AG04450 (cell line): ENCODE results near the gene PTCH1. TPM values are rescaled to one million over a fixed set of nuclear protein-coding genes. Genes with fewer than 3 reads are reported as not detected.
A peak's percentile ranks its signal among the peaks of the same experiment; 100 is the strongest.

Experiments
- CTCF ChIA-PET: fragments of 300-600, 350-600 bp; formaldehyde crosslinking; extraction: SDS; loops from one replicate; lab custom pipeline; 2022; ENCODE audit warnings: antibody characterized with exemption, inconsistent platforms; lab: Charles Lee
- POLR2A ChIA-PET: fragments of 350-600 bp; formaldehyde crosslinking; extraction: SDS; loops from one replicate; lab custom pipeline; 2021; ENCODE audit warnings: antibody characterized with exemption, inconsistent platforms; lab: Yijun Ruan, JAX
- DNase-seq: peaks from one replicate; pipeline ENCODE4 v3.0.0-alpha.2; 2011; ENCODE audit warnings: low read depth, low spot score
- H3K27ac ChIP-seq: one replicate; pipeline ENCODE4 v1.5.1; 2012; ENCODE audit warnings: low read depth, low read length, control low read depth
- H3K27me3 ChIP-seq: one replicate; pipeline ENCODE4 v1.6.0; 2012; ENCODE audit warnings: low read length; ENCODE audit not compliant: control insufficient read depth, insufficient read depth
- H3K4me3 ChIP-seq: 2 replicates; pipeline ENCODE4 v1.5.1; 2011; ENCODE audit warnings: mild to moderate bottlenecking, low read depth, low read length, control low read depth
- H3K9me3 ChIP-seq: 2 replicates; pipeline ENCODE4 v1.5.1; 2012; ENCODE audit warnings: low read length; ENCODE audit not compliant: control insufficient read depth, insufficient read depth
- polyA plus RNA-seq: library from polyadenylated mRNA; depleted of rRNA; stranded (reverse); fragments of >200 nt; gene quantifications from 2 replicates; pipeline ENCODE4 v1.2.3, GENCODE V29; 2011
- TF ChIP-seq, protein P1 (sequence below): IDR thresholded peaks from 2 replicates; pipeline ENCODE4 v1.5.1; 2011; ENCODE audit warnings: low read depth, low read length, control low read depth, inconsistent platforms

Gene PTCH1
- polyA plus RNA-seq, 1 experiment = 7.3 TPM

DNA sequence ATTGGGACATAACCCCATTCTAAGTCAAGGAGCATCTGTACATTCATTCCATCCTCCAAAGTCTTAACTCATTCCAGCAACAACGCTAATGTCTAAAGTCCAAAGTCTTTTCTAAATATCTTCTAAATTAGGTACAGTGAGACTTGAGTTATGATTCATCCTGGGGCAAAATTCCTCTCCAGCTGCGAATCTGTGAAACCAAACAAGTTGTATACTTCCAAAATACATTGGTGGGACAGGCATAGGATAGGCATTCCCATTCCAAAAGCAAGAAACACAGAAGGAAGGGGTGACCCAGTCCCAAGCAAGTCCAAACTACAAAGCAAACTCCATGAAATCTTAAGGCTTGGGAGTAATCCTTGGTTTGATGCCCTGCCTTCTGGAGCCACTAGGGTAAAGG, 101.6 kb downstream of the PTCH1 start:
- ChIA-PET POLR2A (no interaction called here), CTCF (no interaction called here)
- TF ChIP-seq, protein P1, sequence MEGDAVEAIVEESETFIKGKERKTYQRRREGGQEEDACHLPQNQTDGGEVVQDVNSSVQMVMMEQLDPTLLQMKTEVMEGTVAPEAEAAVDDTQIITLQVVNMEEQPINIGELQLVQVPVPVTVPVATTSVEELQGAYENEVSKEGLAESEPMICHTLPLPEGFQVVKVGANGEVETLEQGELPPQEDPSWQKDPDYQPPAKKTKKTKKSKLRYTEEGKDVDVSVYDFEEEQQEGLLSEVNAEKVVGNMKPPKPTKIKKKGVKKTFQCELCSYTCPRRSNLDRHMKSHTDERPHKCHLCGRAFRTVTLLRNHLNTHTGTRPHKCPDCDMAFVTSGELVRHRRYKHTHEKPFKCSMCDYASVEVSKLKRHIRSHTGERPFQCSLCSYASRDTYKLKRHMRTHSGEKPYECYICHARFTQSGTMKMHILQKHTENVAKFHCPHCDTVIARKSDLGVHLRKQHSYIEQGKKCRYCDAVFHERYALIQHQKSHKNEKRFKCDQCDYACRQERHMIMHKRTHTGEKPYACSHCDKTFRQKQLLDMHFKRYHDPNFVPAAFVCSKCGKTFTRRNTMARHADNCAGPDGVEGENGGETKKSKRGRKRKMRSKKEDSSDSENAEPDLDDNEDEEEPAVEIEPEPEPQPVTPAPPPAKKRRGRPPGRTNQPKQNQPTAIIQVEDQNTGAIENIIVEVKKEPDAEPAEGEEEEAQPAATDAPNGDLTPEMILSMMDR = no peak
- Histone ChIP-seq H3K27ac (no peak overlapping the region), H3K27me3 (no peaks in the 10 kb centered on the region), H3K4me3 (no peak overlapping the region), H3K9me3 (no peaks in the 10 kb centered on the region)
- peak; percentile 34 for DNase-seq

DNA sequence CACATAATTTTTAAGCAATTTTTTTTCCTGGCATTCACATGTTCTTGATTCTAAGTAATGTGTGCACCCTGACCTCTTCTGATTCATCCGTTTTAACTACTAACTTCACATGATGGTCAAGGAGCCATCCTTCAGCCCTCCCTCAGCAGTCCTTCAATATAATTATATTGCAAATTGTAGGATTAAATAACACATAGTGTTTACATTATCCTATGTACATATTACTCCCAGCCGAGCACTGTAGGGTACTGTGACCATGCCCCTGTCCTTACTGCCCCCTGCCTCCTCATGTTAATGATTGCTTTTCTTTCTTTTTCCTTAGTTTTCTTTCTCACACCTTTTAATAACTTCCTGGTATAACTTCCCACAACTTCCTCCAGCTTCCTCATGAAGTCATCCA, 103.0 kb downstream of the PTCH1 start:
- H3K27me3 ChIP-seq = no peaks in the 10 kb centered on the region
- no peak overlapping the region for H3K4me3 ChIP-seq
- H3K9me3 ChIP-seq = no peaks in the 10 kb centered on the region
- no peak overlapping the region for H3K27ac ChIP-seq
- CTCF ChIA-PET = no interaction called here
- POLR2A ChIA-PET = no interaction called here
- DNase-seq = no peak
- TF ChIP-seq, protein P1 = no peak

DNA sequence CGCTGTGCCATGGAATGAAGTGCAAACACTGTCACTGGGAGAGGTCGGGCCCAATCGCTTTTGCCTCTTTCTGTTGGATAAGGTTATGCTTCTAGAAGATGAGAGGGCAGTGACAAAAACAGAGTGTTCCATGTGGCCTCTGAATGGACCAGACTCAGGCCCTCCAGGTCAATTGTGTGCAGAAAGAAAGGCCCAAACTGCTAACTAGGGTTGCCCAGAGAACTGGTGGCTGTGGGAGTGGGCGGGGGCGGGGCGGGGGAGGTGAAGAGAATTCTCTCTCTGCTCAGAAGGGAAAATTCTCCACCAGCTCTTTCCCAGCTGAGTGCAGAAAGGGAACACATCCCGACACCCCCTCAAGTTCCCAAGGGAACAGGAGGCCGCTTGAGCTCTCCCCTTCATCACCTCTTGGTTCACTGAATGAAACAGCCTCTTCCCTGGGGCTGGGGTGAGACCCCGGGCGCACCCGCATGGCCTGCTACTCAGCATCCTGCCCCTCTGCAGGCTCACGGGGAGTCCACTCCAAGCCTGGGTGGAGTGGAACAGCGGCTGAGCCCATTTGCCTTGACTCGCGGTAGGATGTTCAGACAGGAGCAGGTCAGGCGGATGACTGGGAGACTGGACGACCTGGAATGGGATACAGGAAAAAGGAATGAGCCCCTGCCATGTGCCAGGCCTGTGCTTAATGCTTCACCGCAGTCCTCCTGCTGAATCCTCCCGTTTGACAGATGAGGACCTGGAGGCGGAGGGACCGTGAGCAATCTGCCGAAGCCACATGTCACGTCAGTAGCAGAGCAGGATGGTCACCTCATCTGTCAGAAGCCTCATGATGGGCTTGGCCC, 105.5 kb downstream of the PTCH1 start:
- TF ChIP-seq, protein P1 = no peak
- H3K27me3 ChIP-seq = no peaks in the 10 kb centered on the region
- no peak overlapping the region for H3K27ac ChIP-seq
- no peak for DNase-seq
- ChIA-PET CTCF (no interaction called here), POLR2A (no interaction called here)
- no peak overlapping the region for H3K4me3 ChIP-seq
- H3K9me3 ChIP-seq = no peaks in the 10 kb centered on the region

DNA sequence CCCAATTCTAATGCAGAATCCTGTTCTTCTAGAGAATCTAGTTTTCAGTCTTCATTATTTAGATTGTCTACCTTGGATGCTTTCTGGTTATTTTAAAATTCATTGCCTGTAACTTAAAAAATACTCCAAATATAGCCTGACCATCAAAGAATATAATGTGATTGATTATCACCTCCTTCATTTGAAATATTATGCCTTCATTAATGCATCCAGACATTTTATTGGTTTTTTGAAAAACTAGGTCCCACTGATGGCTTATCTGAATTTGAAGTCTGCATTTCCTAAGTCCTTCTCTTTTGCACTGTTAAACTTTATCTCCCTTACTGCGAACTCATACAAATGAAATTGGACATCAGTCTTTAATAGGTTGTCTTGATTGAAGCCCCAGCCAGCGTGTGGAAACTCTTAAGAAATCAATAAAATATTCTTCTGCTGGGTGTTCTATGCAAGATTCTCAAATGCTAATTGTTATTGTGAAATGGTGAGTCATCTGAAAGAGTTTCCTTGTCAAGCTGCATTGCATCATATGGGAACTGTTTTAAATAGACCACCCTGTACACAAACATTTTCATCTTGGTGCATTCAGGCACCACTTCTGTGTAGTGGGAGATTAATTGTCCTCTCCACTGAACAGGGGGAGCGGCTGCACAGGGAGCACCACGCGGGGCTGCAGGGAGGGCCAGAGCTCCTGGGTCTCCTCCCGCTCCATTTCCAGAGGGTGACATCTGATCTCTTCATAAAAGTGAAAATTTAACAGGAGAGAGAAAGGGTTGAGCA, 106.9 kb downstream of the PTCH1 start:
- TF ChIP-seq, protein P1 = no peak
- Histone ChIP-seq H3K9me3 (no peaks in the 10 kb centered on the region), H3K4me3 (peak overlapping the region; percentile 14; the same call in 1 of the 2 replicates), H3K27me3 (no peaks in the 10 kb centered on the region), H3K27ac (peak overlapping the region; percentile 52)
- CTCF ChIA-PET = no interaction called here
- DNase-seq = peak; percentile 59
- POLR2A ChIA-PET = interaction anchor here (0.9 kb wide), 1 partner anchor 26 kb away, joined by 3 read pairs; no protein-coding TSS in a partner anchor

DNA sequence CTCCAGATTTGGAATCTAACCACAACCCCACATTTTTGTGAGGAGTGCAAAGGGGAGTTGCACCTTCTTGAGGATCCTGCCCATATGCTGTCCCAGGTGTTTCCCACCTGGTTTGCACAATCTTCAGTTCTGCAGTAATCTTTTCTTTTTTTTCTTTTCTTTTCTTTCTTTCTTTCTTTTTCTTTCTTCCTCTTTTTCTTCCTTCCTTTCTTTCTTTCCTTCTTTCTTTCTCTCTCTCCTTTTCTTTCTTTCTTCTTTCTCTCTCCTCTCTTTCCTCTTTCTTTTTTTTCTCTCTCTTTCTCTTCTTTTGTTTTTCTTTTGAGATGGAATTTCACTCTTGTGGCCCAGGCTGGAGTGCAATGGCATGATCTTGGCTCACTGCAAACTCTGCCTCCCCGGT, 109.2 kb downstream of the PTCH1 start:
- TF ChIP-seq, protein P1 = no peak
- Histone ChIP-seq H3K9me3 (no peaks in the 10 kb centered on the region), H3K27ac (no peak overlapping the region), H3K4me3 (no peak overlapping the region), H3K27me3 (no peaks in the 10 kb centered on the region)
- POLR2A ChIA-PET = no interaction called here
- no peak for DNase-seq
- CTCF ChIA-PET = no interaction called here
